Natural killer cell (primary cell): Measurements from ENCODE around the gene CCDC63. TPM values are rescaled to one million over a fixed set of nuclear protein-coding genes. Genes with fewer than 3 reads are reported as not detected.

Source experiments
- ATAC-seq, 3 donors: fragments of 150-1000 bp in 2 of 3; fragments of 200-7000 bp in 1 of 3; cut with Tn5 transposase; 1 replicate in 1 of 3; 2 replicates in 2 of 3; pipeline ENCODE4 v1.10.0; 2021; ENCODE audit warnings: mild to moderate bottlenecking in 2 of 3, moderate library complexity in 2 of 3
- DNase-seq, 2 donors: peaks; one replicate each; pipeline versions ENCODE4 v3.0.0 to v3.0.0-alpha.2; 2013 to 2021; ENCODE audit warnings: mixed read lengths in 1 of 2
- H3K27ac ChIP-seq: one replicate; pipeline ENCODE4 v1.5.1; 2013; ENCODE audit warnings: mild to moderate bottlenecking, low read length
- H3K27me3 ChIP-seq: one replicate; pipeline ENCODE4 v1.6.1; 2013; ENCODE audit warnings: low read length; ENCODE audit not compliant: control insufficient read depth, insufficient read depth
- H3K36me3 ChIP-seq: one replicate; pipeline ENCODE4 v1.6.1; 2013; ENCODE audit warnings: low read length; ENCODE audit not compliant: control insufficient read depth, insufficient read depth
- H3K4me1 ChIP-seq: one replicate; pipeline ENCODE4 v1.6.1; 2013; ENCODE audit warnings: low read length; ENCODE audit not compliant: control insufficient read depth, insufficient read depth
- H3K4me3 ChIP-seq: one replicate; pipeline ENCODE4 v1.5.1; 2013; ENCODE audit warnings: low read length
- H3K9me3 ChIP-seq: one replicate; pipeline ENCODE4 v1.6.1; 2013; ENCODE audit warnings: low read length; ENCODE audit not compliant: control insufficient read depth, insufficient read depth
- H3K27ac Mint-ChIP-seq, 2 donors: one replicate each; pipeline ENCODE4 v1.8.0; 2022; ENCODE audit warnings: mild to moderate bottlenecking in 2 of 2, mixed read lengths in 2 of 2, moderate library complexity in 1 of 2
- H3K27me3 Mint-ChIP-seq, 2 donors: one replicate each; pipeline ENCODE4 v1.8.0; 2022; ENCODE audit warnings: low read depth in 2 of 2, mixed read lengths in 2 of 2
- H3K36me3 Mint-ChIP-seq: one replicate; pipeline ENCODE4 v1.8.0; 2022; ENCODE audit warnings: mixed read lengths
- H3K4me1 Mint-ChIP-seq, 2 donors: one replicate each; pipeline ENCODE4 v1.8.0; 2022; ENCODE audit warnings: mixed read lengths in 2 of 2
- H3K4me3 Mint-ChIP-seq: one replicate; pipeline ENCODE4 v1.8.0; 2022; ENCODE audit warnings: mild to moderate bottlenecking, moderate library complexity, mixed read lengths
- H3K9me3 Mint-ChIP-seq, 2 donors: one replicate each; pipeline ENCODE4 v1.8.0; 2022; ENCODE audit warnings: mixed read lengths in 2 of 2
- CTCF ChIP-seq: fragments of 200-600 bp; IDR thresholded peaks from one replicate; pipeline ENCODE4 v1.8.0; 2022; ENCODE audit warnings: antibody characterized with exemption
- WGBS: methylation state at CpG from one replicate; pipeline ENCODE4 v1.1.7; 2013; ENCODE audit warnings: missing lambda C conversion rate; ENCODE audit not compliant: insufficient coverage; 5-methylcytosine and 5-hydroxymethylcytosine counted together
- intact Hi-C: fragments of 100-400 bp; cut with micrococcal nuclease; formaldehyde crosslinking; loops from one replicate; pipeline ENCODE4 v1.14.2; 2022
- total RNA-seq, 4 donors: library from RNA; stranded (reverse); fragments of 120-200 nt in 1 of 4; gene quantifications; one replicate each; pipeline versions ENCODE4 v1.2.3 to v1.2.4, GENCODE V29; 2013 to 2022

CCDC63 gene
- total RNA-seq, 3 donors from 2014 or later (not counting 1 experiment from before 2014, with no cell fraction given), result not detected

DNA sequence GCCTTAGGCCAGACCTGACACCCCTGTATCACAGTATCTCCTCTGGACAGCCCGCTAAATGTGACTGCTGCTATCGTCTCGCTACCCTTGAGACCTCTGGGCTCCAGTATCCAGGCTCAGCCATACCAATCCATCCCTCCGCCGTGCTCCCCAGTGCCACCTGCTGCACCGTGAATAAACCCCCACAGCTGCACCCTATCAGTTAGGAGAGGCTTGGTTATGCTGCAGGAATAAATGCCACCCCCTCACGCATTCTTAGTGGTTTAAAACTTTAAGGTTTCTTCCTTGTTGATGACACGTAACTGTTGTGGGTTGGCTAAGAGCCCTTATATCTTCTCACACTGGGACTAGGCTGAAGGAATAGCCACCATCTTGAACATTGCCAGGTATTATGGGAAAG lies 12.1 kb downstream of the CCDC63 start:
- H3K9me3 Mint-ChIP-seq, result no peaks in the 10 kb centered on the region

GRCh38 chr12:110860833-110861296 lies 14.1 kb downstream of the CCDC63 start:
- TF ChIP-seq CTCF, result no peak
- Histone ChIP-seq H3K27ac (no peak overlapping the region), H3K27me3 (no peaks in the 10 kb centered on the region), H3K9me3 (no peaks in the 10 kb centered on the region), H3K36me3 (no peaks in the 10 kb centered on the region), H3K4me1 (no peaks in the 10 kb centered on the region), H3K4me3 (no peak overlapping the region)
- intact Hi-C loops, result no loop called here
- WGBS, result 20% methylated on average over 7 of the region's 8 CpGs
- Mint-ChIP-seq H3K27ac (no peak overlapping the region), H3K36me3 (no peaks in the 10 kb centered on the region), H3K4me3 (no peak overlapping the region), H3K27me3 (peaks cover 0 to 2% of the 10 kb centered on the region in 2 donors), H3K4me1 (peaks cover 0 to 7% of the 10 kb centered on the region in 2 donors), H3K9me3 (no peaks in the 10 kb centered on the region)
- DNase-seq (no peak), ATAC-seq (no peak)

More for the DNA sequence above, 12.1 kb downstream of the CCDC63 start:
- Histone ChIP-seq H3K4me1 (no peaks in the 10 kb centered on the region), H3K9me3 (no peaks in the 10 kb centered on the region), H3K27ac (no peak overlapping the region), H3K36me3 (no peaks in the 10 kb centered on the region), H3K4me3 (no peak overlapping the region), H3K27me3 (no peaks in the 10 kb centered on the region)
- Mint-ChIP-seq H3K27me3 (peaks cover 0 to under 1% of the 10 kb centered on the region in 2 donors), H3K4me3 (no peak overlapping the region), H3K4me1 (peaks cover 0 to 7% of the 10 kb centered on the region in 2 donors), H3K27ac (no peak overlapping the region), H3K36me3 (no peaks in the 10 kb centered on the region)
- no peak for TF ChIP-seq CTCF
- intact Hi-C loops, result no loop called here
- 75% methylated on average over 8 of the region's 8 CpGs for WGBS
- ATAC-seq (no peak), DNase-seq (no peak)

- H3K9me3 ChIP-seq, result no peaks in the 10 kb centered on the region
- WGBS, result 91% methylated on average over 7 of the region's 7 CpGs
- Mint-ChIP-seq H3K36me3 (no peaks in the 10 kb centered on the region), H3K27me3 (peaks cover 0 to 2% of the 10 kb centered on the region in 2 donors), H3K9me3 (no peaks in the 10 kb centered on the region), H3K4me1 (peaks cover 0 to 7% of the 10 kb centered on the region in 2 donors), H3K4me3 (no peak overlapping the region), H3K27ac (no peak overlapping the region)
- no peak for TF ChIP-seq CTCF
- no peaks in the 10 kb centered on the region for H3K27me3 ChIP-seq
- no peaks in the 10 kb centered on the region for H3K36me3 ChIP-seq
- ATAC-seq (no peak), DNase-seq (no peak)
- intact Hi-C loops, result no loop called here
- no peak overlapping the region for H3K4me3 ChIP-seq
- H3K4me1 ChIP-seq, result no peaks in the 10 kb centered on the region
- no peak overlapping the region for H3K27ac ChIP-seq
Measured at GRCh38 chr12:110861729-110862128, 14.9 kb downstream of the CCDC63 start.

DNA sequence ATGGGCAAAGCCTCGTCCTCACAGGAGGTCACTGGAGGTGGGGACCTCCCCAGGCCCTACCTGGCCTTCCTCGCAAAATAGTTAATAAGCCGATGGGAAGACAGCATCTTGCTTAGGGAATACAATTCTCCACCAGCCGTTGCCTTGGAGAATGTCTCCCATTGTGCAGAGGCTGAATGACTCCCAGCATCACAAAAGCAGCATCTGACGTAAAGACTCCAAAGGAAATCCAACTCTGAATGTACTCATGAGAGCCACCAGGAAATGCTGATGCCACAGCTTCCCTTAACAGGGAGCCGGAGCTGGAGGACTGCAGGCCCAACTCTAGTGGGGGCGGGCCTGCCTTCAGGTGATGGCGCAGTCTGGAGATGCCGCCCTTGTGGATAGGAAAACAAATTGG lies 15.5 kb downstream of the CCDC63 start:
- 88% methylated on average over 6 of the region's 9 CpGs for WGBS
- intact Hi-C loops, result no loop called here
- no peak for DNase-seq
- Mint-ChIP-seq H3K9me3 (no peaks in the 10 kb centered on the region), H3K36me3 (no peaks in the 10 kb centered on the region), H3K4me1 (peaks cover 0 to 7% of the 10 kb centered on the region in 2 donors), H3K27me3 (peaks cover 0 to 2% of the 10 kb centered on the region in 2 donors), H3K4me3 (no peak overlapping the region), H3K27ac (no peak overlapping the region)
- TF ChIP-seq CTCF, result no peak
- Histone ChIP-seq H3K27ac (no peak overlapping the region), H3K27me3 (no peaks in the 10 kb centered on the region), H3K4me3 (no peak overlapping the region), H3K4me1 (no peaks in the 10 kb centered on the region), H3K9me3 (no peaks in the 10 kb centered on the region), H3K36me3 (no peaks in the 10 kb centered on the region)
- ATAC-seq, result no peak
